HuH-7.5 (cell line): ENCODE results near the gene TBC1D2B.
"Not testable (repeated sequence)": the region's sequence is repeated elsewhere in the genome, so short reads cannot be mapped to it uniquely, and the experiment has no call there.

ENCODE experiments used
- DNase-seq: peaks from one replicate; pipeline ENCODE4 v3.0.0; 2011; ENCODE audit warnings: low spot score

TBC1D2B gene

GRCh38 chr15:77988347-77989295, 88.9 kb downstream of the TBC1D2B start:
- no peak for DNase-seq

GRCh38 chr15:77987765-77988136, 89.8 kb downstream of the TBC1D2B start:
- not testable (repeated sequence) for DNase-seq

- DNase-seq, result no peak
Observed at GRCh38 chr15:77986891-77987764, 90.4 kb downstream of the TBC1D2B start.

GRCh38 chr15:77985931-77986480, 91.5 kb downstream of the TBC1D2B start:
- DNase-seq, result no peak

GRCh38 chr15:77985031-77985930, 92.2 kb downstream of the TBC1D2B start:
- DNase-seq, result no peak

GRCh38 chr15:77984446-77984861, 93.1 kb downstream of the TBC1D2B start:
- no peak for DNase-seq

- no peak for DNase-seq
Observed at GRCh38 chr15:77983708-77984445, 93.6 kb downstream of the TBC1D2B start.

GRCh38 chr15:77983091-77983707, 94.3 kb downstream of the TBC1D2B start:
- no peak for DNase-seq

- no peak for DNase-seq
Observed at GRCh38 chr15:77982127-77982490, 95.4 kb downstream of the TBC1D2B start.

- no peak for DNase-seq
Observed at GRCh38 chr15:77981281-77982126, 96.0 kb downstream of the TBC1D2B start.

- DNase-seq, result not testable (repeated sequence)
Observed at GRCh38 chr15:77980674-77981073, 96.8 kb downstream of the TBC1D2B start.

GRCh38 chr15:77980098-77980497, 97.4 kb downstream of the TBC1D2B start:
- no peak for DNase-seq

GRCh38 chr15:77979157-77979556, 98.4 kb downstream of the TBC1D2B start:
- DNase-seq, result not testable (repeated sequence)

- not testable (repeated sequence) for DNase-seq
Observed at GRCh38 chr15:77978759-77979145, 98.8 kb downstream of the TBC1D2B start.

GRCh38 chr15:77977903-77978758, 99.4 kb downstream of the TBC1D2B start:
- not testable (repeated sequence) for DNase-seq

- not testable (repeated sequence) for DNase-seq
Observed at GRCh38 chr15:77976760-77977525, 100.6 kb downstream of the TBC1D2B start.

GRCh38 chr15:77976095-77976450, 101.4 kb downstream of the TBC1D2B start:
- DNase-seq, result not testable (repeated sequence)
